GM12878 (cell line): Measurements from ENCODE around the gene CFAP53.

Source experiments
- CBFB ChIP-seq: IDR thresholded peaks from 2 replicates; pipeline ENCODE4 v1.6.1; 2016; ENCODE audit warnings: antibody characterized with exemption, low read depth
- MEF2A ChIP-seq: IDR thresholded peaks from 2 replicates; pipeline ENCODE4 v1.6.1; 2011; ENCODE audit warnings: low read depth, mild to moderate bottlenecking, low read length, moderate library complexity; ENCODE audit not compliant: insufficient read depth
- POLR2A ChIP-seq: IDR thresholded peaks from 2 replicates; pipeline ENCODE4 v1.6.1; 2011; ENCODE audit warnings: low read depth, mild to moderate bottlenecking, low read length
- SMC3 ChIP-seq: IDR thresholded peaks from 2 replicates; pipeline ENCODE4 v1.6.1; 2011; ENCODE audit warnings: low read length, improper control_type of control experiment, borderline replicate concordance
- USF2 ChIP-seq: IDR thresholded peaks from 2 replicates; pipeline ENCODE4 v1.6.1; 2011; ENCODE audit warnings: low read depth, low read length, improper control_type of control experiment, borderline replicate concordance

DNA sequence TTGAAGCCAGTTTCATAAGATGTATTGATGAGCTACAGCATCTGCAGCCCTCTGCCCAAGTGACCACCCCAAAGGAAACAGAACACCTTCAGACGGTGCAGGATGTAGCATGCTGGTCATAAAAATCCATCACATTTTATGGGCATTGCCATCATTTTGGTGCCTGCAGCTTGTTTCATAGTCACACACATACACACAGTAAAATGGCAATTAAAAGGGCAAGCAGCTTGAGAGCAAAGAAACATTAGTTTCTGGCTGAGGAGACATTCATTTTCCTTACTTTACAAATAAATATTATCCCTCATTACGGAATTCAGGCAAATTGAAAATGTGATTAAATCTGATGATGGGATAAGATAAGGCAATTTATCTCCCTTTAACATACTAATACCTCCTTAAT, 84.7 kb downstream of the CFAP53 start:
- no peak for TF ChIP-seq MEF2A
- no peak for TF ChIP-seq SMC3
- no peak for TF ChIP-seq POLR2A
- TF ChIP-seq USF2: no peak
- TF ChIP-seq CBFB: no peak
